Loucy (cell line): ENCODE measurements around the gene DHRSX.
"Not testable (repeated sequence)": the region's sequence is repeated elsewhere in the genome, so short reads cannot be mapped to it uniquely, and the experiment has no call there.

Experiments used
- H2AFZ ChIP-seq: fragments of 200-600 bp; sonication (generic); 2 replicates; pipeline ENCODE4 v1.6.0; 2016; ENCODE audit warnings: antibody characterized with exemption, mild to moderate bottlenecking, low read length, moderate library complexity
- H3F3A ChIP-seq: fragments of 200-600 bp; 2 replicates; pipeline ENCODE4 v1.6.0; 2016; ENCODE audit warnings: antibody characterized with exemption, low read depth, mild to moderate bottlenecking
- H3K27me3 ChIP-seq: fragments of 200-600 bp; sonication (generic); 2 replicates; pipeline ENCODE4 v1.6.1; 2014; ENCODE audit warnings: low read length, mild to moderate bottlenecking; ENCODE audit not compliant: insufficient read depth, poor library complexity, severe bottlenecking
- H3K36me3 ChIP-seq: fragments of 200-600 bp; sonication (generic); 2 replicates; pipeline ENCODE4 v1.6.1; 2016; ENCODE audit warnings: low read length; ENCODE audit not compliant: insufficient read depth
- H3K4me1 ChIP-seq: fragments of 200-600 bp; sonication (generic); 2 replicates; pipeline ENCODE4 v1.5.1; 2014; ENCODE audit warnings: low read length, mild to moderate bottlenecking; ENCODE audit not compliant: insufficient read depth, poor library complexity, severe bottlenecking
- H3K4me2 ChIP-seq: fragments of 200-600 bp; sonication (generic); 2 replicates; pipeline ENCODE4 v1.6.0; 2014; ENCODE audit warnings: antibody characterized with exemption, low read length, low read depth, mild to moderate bottlenecking; ENCODE audit not compliant: poor library complexity, severe bottlenecking
- H3K4me3 ChIP-seq: fragments of 200-600 bp; sonication (generic); 2 replicates; pipeline ENCODE4 v1.5.1; 2014; ENCODE audit warnings: low read length, mild to moderate bottlenecking, mixed read lengths; ENCODE audit not compliant: poor library complexity, severe bottlenecking
- H3K79me2 ChIP-seq: fragments of 200-600 bp; sonication (generic); 2 replicates; pipeline ENCODE4 v1.6.1; 2014; ENCODE audit warnings: low read length; ENCODE audit not compliant: insufficient read depth
- H3K9ac ChIP-seq: fragments of 200-600 bp; sonication (generic); 2 replicates; pipeline ENCODE4 v1.6.0; 2014; ENCODE audit warnings: mild to moderate bottlenecking, low read depth, low read length, moderate library complexity; ENCODE audit not compliant: poor library complexity, severe bottlenecking
- H3K9me2 ChIP-seq: fragments of 200-600 bp; sonication (generic); replicated peaks from 2 replicates; pipeline ENCODE4 v1.6.1; 2016; ENCODE audit warnings: low read depth, low read length, mixed read lengths
- H3K9me3 ChIP-seq: fragments of 200-600 bp; sonication (generic); 2 replicates; pipeline ENCODE4 v1.6.1; 2014; ENCODE audit warnings: mild to moderate bottlenecking, antibody characterized with exemption, low read length, low read depth; ENCODE audit not compliant: insufficient read depth
- H4K20me1 ChIP-seq: fragments of 200-600 bp; sonication (generic); 2 replicates; pipeline ENCODE4 v1.6.0; 2014; ENCODE audit warnings: antibody characterized with exemption, low read length, mild to moderate bottlenecking; ENCODE audit not compliant: insufficient read depth, poor library complexity, severe bottlenecking
- EZH2phosphoT487 ChIP-seq: fragments of 200-600 bp; IDR thresholded peaks from 2 replicates; pipeline ENCODE4 v1.6.1; 2018; ENCODE audit warnings: antibody characterized with exemption, mild to moderate bottlenecking, moderate library complexity, borderline replicate concordance
- TF ChIP-seq, protein P1 (sequence below): fragments of 200-600 bp; sonication (generic); conservative IDR thresholded peaks from 2 replicates; pipeline ENCODE4 v1.5.1; 2014; ENCODE audit warnings: mild to moderate bottlenecking, antibody characterized with exemption, low read length

DHRSX gene

DNA sequence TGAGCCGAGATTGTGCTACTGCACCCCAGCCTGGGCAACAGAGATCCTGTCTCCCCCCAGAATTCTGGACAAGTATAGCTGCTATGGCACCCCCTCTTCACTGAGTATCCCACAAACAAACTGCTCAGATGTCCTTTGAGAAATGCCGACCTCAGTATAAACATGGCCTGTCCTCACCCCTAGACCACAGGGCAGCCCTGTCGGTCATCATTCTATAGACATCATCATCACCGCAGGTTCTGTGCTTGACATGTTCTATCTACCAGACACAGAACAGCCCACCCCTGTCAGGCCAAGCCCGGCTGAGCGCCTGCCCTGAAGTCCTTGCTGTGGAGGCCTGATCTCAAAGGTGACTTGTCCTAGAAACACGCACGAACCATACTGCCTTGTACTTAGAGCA is 232.9 kb downstream of the DHRSX start:
- TF ChIP-seq, protein P1, sequence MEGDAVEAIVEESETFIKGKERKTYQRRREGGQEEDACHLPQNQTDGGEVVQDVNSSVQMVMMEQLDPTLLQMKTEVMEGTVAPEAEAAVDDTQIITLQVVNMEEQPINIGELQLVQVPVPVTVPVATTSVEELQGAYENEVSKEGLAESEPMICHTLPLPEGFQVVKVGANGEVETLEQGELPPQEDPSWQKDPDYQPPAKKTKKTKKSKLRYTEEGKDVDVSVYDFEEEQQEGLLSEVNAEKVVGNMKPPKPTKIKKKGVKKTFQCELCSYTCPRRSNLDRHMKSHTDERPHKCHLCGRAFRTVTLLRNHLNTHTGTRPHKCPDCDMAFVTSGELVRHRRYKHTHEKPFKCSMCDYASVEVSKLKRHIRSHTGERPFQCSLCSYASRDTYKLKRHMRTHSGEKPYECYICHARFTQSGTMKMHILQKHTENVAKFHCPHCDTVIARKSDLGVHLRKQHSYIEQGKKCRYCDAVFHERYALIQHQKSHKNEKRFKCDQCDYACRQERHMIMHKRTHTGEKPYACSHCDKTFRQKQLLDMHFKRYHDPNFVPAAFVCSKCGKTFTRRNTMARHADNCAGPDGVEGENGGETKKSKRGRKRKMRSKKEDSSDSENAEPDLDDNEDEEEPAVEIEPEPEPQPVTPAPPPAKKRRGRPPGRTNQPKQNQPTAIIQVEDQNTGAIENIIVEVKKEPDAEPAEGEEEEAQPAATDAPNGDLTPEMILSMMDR, result no peak
- no peak for TF ChIP-seq EZH2phosphoT487

DNA sequence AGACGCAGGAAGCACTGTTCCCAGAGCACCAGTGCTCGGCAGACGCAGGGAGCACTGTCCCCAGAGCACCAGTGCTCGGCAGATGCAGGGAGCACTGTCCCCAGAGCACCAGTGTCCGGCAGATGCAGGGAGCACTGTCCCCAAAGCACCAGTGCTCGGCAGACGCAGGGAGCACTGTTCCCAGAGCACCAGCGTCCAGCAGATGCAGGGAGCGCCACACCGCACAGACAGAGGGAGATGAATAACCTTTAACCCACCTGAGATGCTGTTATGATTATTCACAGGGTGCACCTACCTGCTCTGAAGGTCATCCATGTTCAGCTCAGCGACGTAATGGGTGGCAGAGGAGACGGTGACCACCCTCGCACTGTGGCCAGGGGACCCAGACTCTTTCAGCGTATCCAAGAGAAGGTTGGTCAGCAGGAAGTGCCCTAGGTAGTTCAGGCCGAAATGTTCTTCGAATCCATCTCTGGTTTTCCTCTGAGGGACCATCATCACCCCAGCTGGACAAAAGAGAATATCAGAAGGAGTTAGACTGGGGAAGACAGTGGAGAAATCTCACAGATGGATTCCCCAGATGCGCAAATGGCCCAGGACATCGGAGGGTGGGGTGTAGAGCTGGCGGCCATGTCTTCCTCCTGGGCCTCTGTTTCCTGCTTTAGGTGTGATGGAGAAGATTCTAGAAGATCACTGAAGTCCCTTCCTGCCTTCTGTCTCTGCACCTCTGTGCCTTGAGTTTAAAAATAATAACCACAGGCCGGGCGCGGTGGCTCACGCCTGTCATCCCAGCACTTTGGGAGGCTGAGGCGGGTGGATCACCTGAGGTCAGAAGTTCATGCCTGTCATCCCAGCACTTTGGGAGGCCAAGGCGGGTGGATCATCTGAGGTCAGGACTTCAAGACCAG is 234.1 kb downstream of the DHRSX start:
- no peaks in the 10 kb centered on the region for H4K20me1 ChIP-seq

More for the DNA sequence above, 232.9 kb downstream of the DHRSX start:
- Histone ChIP-seq H3K4me1 (no peaks in the 10 kb centered on the region), H4K20me1 (no peaks in the 10 kb centered on the region), H2AFZ (no peak overlapping the region), H3K4me2 (no peak overlapping the region), H3K9me2 (no peaks in the 10 kb centered on the region), H3K9me3 (no peaks in the 10 kb centered on the region), H3K9ac (no peak overlapping the region), H3K79me2 (no peaks in the 10 kb centered on the region), H3F3A (no peaks in the 10 kb centered on the region), H3K36me3 (no peaks in the 10 kb centered on the region), H3K27me3 (no peaks in the 10 kb centered on the region), H3K4me3 (no peak overlapping the region)

DNA sequence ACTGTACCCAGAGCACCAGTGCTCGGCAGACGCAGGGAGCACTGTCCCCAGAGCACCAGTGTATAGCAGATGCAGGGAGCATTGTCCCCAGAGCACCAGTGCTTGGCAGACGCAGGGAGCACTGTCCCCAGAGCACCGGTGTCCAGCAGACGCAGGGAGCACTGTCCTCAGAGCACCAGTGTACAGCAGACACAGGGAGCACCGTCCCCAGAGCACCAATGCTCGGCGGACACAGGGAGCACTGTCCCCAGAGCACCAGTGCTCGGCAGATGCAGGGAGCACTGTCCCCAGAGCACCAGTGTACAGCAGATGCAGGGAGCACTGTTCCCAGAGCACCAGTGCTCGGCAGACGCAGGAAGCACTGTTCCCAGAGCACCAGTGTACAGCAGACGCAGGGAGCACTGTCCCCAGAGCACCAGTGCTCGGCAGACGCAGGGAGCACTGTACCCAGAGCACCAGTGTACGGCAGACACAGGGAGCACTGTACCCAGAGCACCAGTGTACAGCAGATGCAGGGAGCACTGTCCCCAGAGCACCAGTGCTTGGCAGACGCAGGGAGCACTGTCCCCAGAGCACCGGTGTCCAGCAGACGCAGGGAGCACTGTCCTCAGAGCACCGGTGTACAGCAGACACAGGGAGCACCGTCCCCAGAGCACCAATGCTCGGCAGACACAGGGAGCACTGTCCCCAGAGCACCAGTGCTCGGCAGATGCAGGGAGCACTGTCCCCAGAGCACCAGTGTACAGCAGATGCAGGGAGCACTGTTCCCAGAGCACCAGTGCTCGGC is 234.9 kb downstream of the DHRSX start:
- H3F3A ChIP-seq, result not testable (repeated sequence)

More for the DNA sequence above, 234.1 kb downstream of the DHRSX start:
- H3F3A ChIP-seq, result no peaks in the 10 kb centered on the region
- no peak overlapping the region for H3K9ac ChIP-seq
- no peak overlapping the region for H3K4me2 ChIP-seq
- H3K27me3 ChIP-seq, result no peaks in the 10 kb centered on the region
- H3K9me2 ChIP-seq, result no peaks in the 10 kb centered on the region
- no peak overlapping the region for H3K4me3 ChIP-seq
- H3K4me1 ChIP-seq, result no peaks in the 10 kb centered on the region
- H3K9me3 ChIP-seq, result no peaks in the 10 kb centered on the region
- H2AFZ ChIP-seq, result no peak overlapping the region
- no peaks in the 10 kb centered on the region for H3K79me2 ChIP-seq
- H3K36me3 ChIP-seq, result no peaks in the 10 kb centered on the region
- no peak for TF ChIP-seq EZH2phosphoT487

More for the DNA sequence above, 234.9 kb downstream of the DHRSX start:
- not testable (repeated sequence) for H3K4me1 ChIP-seq, H3K4me2 ChIP-seq, H3K27me3 ChIP-seq, H3K79me2 ChIP-seq, H3K36me3 ChIP-seq, H3K9me2 ChIP-seq, H3K9ac ChIP-seq, H2AFZ ChIP-seq, H3K4me3 ChIP-seq, H4K20me1 ChIP-seq, H3K9me3 ChIP-seq
